Measurements from ENCODE around the gene CLMN. TPM values are rescaled to one million over a fixed set of nuclear protein-coding genes. Genes with fewer than 3 reads are reported as not detected.

Gene CLMN
- total and polyA plus RNA-seq, 2 of the 8 experiments (the other 6 are each of a cell fraction or from before 2014, with no cell fraction given): 1.6 to 8.2 TPM

DNA sequence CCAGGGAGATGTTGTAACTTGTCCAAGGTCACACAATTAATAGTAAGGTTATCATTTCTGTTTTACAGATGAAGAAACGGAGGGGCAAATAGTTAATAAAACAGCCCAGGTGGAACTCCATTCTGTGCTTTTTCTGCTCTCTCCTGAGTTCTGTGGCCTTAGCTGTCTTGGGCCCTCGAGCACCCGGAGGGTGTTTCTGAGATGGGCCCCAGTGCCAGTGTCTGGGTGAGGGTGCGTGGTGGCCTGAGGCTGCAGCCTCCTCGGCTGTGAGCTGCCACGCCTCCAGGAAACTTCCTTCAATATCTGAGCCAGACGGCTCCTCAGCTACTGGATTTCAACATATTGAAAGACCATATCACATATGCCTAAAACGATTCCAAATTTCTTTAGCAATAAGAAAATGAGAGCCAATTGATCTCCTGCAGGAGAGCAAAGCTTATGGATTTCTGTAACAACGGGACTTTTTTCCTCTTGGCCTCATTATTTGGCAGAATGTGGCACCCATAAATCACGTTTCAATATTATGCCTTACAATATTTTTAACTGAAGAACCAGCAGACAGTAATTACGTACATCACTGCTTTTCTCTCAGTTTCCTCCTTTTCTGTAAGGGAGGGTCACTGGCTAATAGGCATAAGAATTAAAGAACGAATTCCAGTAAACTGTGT lies 87.6 kb downstream of the CLMN start:
- 88% methylated on average over 12 of the region's 12 CpGs; no CpG with 5 or more reads in 1 of the 2 experiments for WGBS, 2 experiments (ENCODE audit: extremely low coverage in 1 of 2, insufficient coverage in 1 of 2, insufficient read length in 1 of 2, insufficient replicate concordance in 2 of 2, low coverage in 1 of 2, low lambda C conversion rate in 2 of 2, missing lambda C conversion rate in 1 of 2)
- H3K56ac ChIP-seq (replicated peaks; ENCODE audit: insufficient read length, low read depth, low read length): no peak overlapping the region
- no peak for FAIRE-seq
- TF ChIP-seq, protein P1, sequence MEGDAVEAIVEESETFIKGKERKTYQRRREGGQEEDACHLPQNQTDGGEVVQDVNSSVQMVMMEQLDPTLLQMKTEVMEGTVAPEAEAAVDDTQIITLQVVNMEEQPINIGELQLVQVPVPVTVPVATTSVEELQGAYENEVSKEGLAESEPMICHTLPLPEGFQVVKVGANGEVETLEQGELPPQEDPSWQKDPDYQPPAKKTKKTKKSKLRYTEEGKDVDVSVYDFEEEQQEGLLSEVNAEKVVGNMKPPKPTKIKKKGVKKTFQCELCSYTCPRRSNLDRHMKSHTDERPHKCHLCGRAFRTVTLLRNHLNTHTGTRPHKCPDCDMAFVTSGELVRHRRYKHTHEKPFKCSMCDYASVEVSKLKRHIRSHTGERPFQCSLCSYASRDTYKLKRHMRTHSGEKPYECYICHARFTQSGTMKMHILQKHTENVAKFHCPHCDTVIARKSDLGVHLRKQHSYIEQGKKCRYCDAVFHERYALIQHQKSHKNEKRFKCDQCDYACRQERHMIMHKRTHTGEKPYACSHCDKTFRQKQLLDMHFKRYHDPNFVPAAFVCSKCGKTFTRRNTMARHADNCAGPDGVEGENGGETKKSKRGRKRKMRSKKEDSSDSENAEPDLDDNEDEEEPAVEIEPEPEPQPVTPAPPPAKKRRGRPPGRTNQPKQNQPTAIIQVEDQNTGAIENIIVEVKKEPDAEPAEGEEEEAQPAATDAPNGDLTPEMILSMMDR (IDR thresholded peaks at IDR 0.05; ENCODE audit: control extremely low read depth in 1 of 3, insufficient read depth in 1 of 3, low read depth in 1 of 3, low read length in 3 of 3): no peak
- TF ChIP-seq EZH2 (IDR thresholded peaks at IDR 0.05; ENCODE audit: low read depth, low read length, severe bottlenecking) (no peak), TBP (IDR thresholded peaks at IDR 0.05; ENCODE audit: low read depth, low read length) (no peak), CEBPB (IDR thresholded peaks at IDR 0.05; ENCODE audit: low read depth, low read length) (no peak), CREB1 (IDR thresholded peaks at IDR 0.05) (no peak), KDM4A (IDR thresholded peaks at IDR 0.05; ENCODE audit: low read depth, low read length, severe bottlenecking) (no peak), GABPA (IDR thresholded peaks at IDR 0.05; ENCODE audit: borderline replicate concordance, insufficient read depth, low read length) (no peak), SUZ12 (IDR thresholded peaks at IDR 0.05; ENCODE audit: low read length) (no peak), CTBP2 (IDR thresholded peaks at IDR 0.05; ENCODE audit: borderline replicate concordance, insufficient read depth, insufficient read length, low read length) (no peak)

More for the DNA sequence above, 87.6 kb downstream of the CLMN start:
- Histone ChIP-seq H3K23ac (ENCODE audit: insufficient read length) (no peak overlapping the region), H3K18ac (ENCODE audit: extremely low read depth, low read length) (no peak overlapping the region), H3K23me2 (ENCODE audit: low read depth, low read length) (peaks cover 2% of the 10 kb centered on the region; the same call in 1 of the 2 replicates), H3K9ac (replicated peaks in 1 of 4; ENCODE audit: extremely low read depth in 1 of 4, low read depth in 3 of 4, low read length in 3 of 4) (no peak overlapping the region), H3K79me2 (ENCODE audit: control insufficient read depth in 1 of 2, insufficient read depth in 2 of 2, low read length in 2 of 2) (no peaks in the 10 kb centered on the region), H3K4me2 (ENCODE audit: insufficient read depth in 1 of 2, low read depth in 2 of 2, low read length in 2 of 2) (no peak overlapping the region), H3K4me3 (ENCODE audit: extremely low read depth in 1 of 4, insufficient read depth in 2 of 4, low read depth in 3 of 4, low read length in 4 of 4) (no peak overlapping the region), H3K4me1 (replicated peaks in 1 of 4; ENCODE audit: control insufficient read depth in 3 of 4, insufficient read depth in 4 of 4, low read length in 3 of 4) (peaks cover 0 to 3% (median 1%) of the 10 kb centered on the region in 4 experiments; a peak in 3 of 7 replicates), H3K9me3 (ENCODE audit: insufficient read depth in 2 of 2, low read depth in 1 of 2, low read length in 1 of 2) (no peaks in the 10 kb centered on the region), H2BK20ac (ENCODE audit: low read length) (no peak overlapping the region), H4K8ac (ENCODE audit: extremely low read depth, insufficient read depth, low read length) (no peak overlapping the region), H2AK5ac (ENCODE audit: low read depth, low read length) (no peak overlapping the region), H3K36me3 (ENCODE audit: control insufficient read depth in 2 of 4, insufficient read depth in 4 of 4, low read length in 3 of 4) (no peaks in the 10 kb centered on the region), H4K20me1 (replicated peaks in 1 of 2; ENCODE audit: control insufficient read depth in 1 of 2, insufficient read depth in 2 of 2, low read length in 2 of 2) (peaks cover 0 to 1% of the 10 kb centered on the region in 2 experiments), H2BK12ac (ENCODE audit: low read depth, low read length) (no peak overlapping the region), H4K5ac (ENCODE audit: insufficient read length, low read depth, low read length) (no peak overlapping the region), H2BK5ac (ENCODE audit: low read depth, low read length) (no peak overlapping the region), H3K4ac (replicated peaks; ENCODE audit: insufficient read length, low read depth, low read length) (no peak overlapping the region), H2BK15ac (ENCODE audit: low read length) (no peak overlapping the region; the same call in 1 of the 2 replicates), H3K79me1 (ENCODE audit: low read depth, low read length) (no peaks in the 10 kb centered on the region), H3K27ac (ENCODE audit: low read depth, low read length) (no peak overlapping the region), H2AFZ (ENCODE audit: low read length) (no peak overlapping the region), H3K14ac (ENCODE audit: insufficient read length) (no peak overlapping the region), H4K91ac (replicated peaks; ENCODE audit: insufficient read length, low read length) (no peak overlapping the region), H2BK120ac (replicated peaks; ENCODE audit: low read depth, low read length) (no peak overlapping the region), H3K27me3 (replicated peaks in 1 of 4; ENCODE audit: control insufficient read depth in 3 of 4, extremely low read depth in 1 of 4, insufficient read depth in 3 of 4, low read length in 3 of 4) (no peaks in the 10 kb centered on the region)
- CTCF ChIA-PET (ENCODE audit: partially characterized antibody): interaction anchor here (0.6 to 3.1 kb wide), 7 partner anchors 8 to 182 kb away, joined by 3 to 10 read pairs (median 3); no protein-coding TSS in a partner anchor
- POLR2A ChIA-PET (ENCODE audit: partially characterized antibody): no interaction called here
- no peak for DNase-seq (ENCODE audit: low read depth in 1 of 2, low spot score in 2 of 2)

All from H1 (cell line).